ENCODE results near the gene RBKS. TPM values are rescaled to one million over a fixed set of nuclear protein-coding genes. Genes with fewer than 3 reads are reported as not detected.
A peak's percentile ranks its signal among the peaks of the same experiment; 100 is the strongest.

Gene RBKS
- total and polyA plus RNA-seq, 2 of the 13 experiments (the other 11 are each of a cell fraction or from before 2014, with no cell fraction given): 7.7 to 8.3 TPM

- TF ChIP-seq, protein P1, sequence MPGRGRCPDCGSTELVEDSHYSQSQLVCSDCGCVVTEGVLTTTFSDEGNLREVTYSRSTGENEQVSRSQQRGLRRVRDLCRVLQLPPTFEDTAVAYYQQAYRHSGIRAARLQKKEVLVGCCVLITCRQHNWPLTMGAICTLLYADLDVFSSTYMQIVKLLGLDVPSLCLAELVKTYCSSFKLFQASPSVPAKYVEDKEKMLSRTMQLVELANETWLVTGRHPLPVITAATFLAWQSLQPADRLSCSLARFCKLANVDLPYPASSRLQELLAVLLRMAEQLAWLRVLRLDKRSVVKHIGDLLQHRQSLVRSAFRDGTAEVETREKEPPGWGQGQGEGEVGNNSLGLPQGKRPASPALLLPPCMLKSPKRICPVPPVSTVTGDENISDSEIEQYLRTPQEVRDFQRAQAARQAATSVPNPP (CRISPR knock-in tag; IDR thresholded peaks at IDR 0.05): no peak
- TF ChIP-seq MNT (IDR thresholded peaks at IDR 0.05): no peak
- TF ChIP-seq, protein P2, sequence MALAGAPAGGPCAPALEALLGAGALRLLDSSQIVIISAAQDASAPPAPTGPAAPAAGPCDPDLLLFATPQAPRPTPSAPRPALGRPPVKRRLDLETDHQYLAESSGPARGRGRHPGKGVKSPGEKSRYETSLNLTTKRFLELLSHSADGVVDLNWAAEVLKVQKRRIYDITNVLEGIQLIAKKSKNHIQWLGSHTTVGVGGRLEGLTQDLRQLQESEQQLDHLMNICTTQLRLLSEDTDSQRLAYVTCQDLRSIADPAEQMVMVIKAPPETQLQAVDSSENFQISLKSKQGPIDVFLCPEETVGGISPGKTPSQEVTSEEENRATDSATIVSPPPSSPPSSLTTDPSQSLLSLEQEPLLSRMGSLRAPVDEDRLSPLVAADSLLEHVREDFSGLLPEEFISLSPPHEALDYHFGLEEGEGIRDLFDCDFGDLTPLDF (CRISPR knock-in tag; IDR thresholded peaks at IDR 0.05): no peak
- TF ChIP-seq MAF1 (CRISPR knock-in tag; IDR thresholded peaks at IDR 0.05; ENCODE audit: borderline replicate concordance): no peak
- TF ChIP-seq ISX (CRISPR knock-in tag; conservative IDR thresholded peaks at IDR 0.05): no peak
- TF ChIP-seq SRSF9 (IDR thresholded peaks at IDR 0.05; ENCODE audit: borderline replicate concordance, insufficient read depth, low read depth, low read length, poor library complexity, severe bottlenecking): no peak
- no peak for TF ChIP-seq HOXA9 (CRISPR knock-in tag; IDR thresholded peaks at IDR 0.05; ENCODE audit: borderline replicate concordance)
- no peak for TF ChIP-seq PRPF4 (IDR thresholded peaks at IDR 0.05; ENCODE audit: low read depth, low read length, poor library complexity, severe bottlenecking)
- TF ChIP-seq ZNF768 (CRISPR knock-in tag; IDR thresholded peaks at IDR 0.05): no peak
- TF ChIP-seq MED1 (CRISPR knock-in tag; IDR thresholded peaks at IDR 0.05): peak; percentile 78
- TF ChIP-seq MTF2 (CRISPR knock-in tag; IDR thresholded peaks at IDR 0.05; ENCODE audit: borderline replicate concordance): no peak
- TF ChIP-seq, protein P3, sequence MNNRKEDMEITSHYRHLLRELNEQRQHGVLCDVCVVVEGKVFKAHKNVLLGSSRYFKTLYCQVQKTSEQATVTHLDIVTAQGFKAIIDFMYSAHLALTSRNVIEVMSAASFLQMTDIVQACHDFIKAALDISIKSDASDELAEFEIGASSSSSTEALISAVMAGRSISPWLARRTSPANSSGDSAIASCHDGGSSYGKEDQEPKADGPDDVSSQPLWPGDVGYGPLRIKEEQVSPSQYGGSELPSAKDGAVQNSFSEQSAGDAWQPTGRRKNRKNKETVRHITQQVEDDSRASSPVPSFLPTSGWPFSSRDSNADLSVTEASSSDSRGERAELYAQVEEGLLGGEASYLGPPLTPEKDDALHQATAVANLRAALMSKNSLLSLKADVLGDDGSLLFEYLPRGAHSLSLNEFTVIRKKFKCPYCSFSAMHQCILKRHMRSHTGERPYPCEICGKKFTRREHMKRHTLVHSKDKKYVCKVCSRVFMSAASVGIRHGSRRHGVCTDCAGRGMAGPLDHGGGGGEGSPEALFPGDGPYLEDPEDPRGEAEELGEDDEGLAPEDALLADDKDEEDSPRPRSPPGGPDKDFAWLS (CRISPR knock-in tag; IDR thresholded peaks at IDR 0.05; ENCODE audit: borderline replicate concordance): no peak
- no peak for TF ChIP-seq MAFK (conservative IDR thresholded peaks at IDR 0.05 in 1 of 2, IDR thresholded peaks at IDR 0.05 in 1 of 2; ENCODE audit: low read length in 2 of 2)
- no peak for TF ChIP-seq ZNF562 (CRISPR knock-in tag; IDR thresholded peaks at IDR 0.05; ENCODE audit: borderline replicate concordance)
- TF ChIP-seq ZFP82 (CRISPR knock-in tag; IDR thresholded peaks at IDR 0.05; ENCODE audit: borderline replicate concordance): no peak
- no peak for TF ChIP-seq GPN1 (CRISPR knock-in tag; IDR thresholded peaks at IDR 0.05; ENCODE audit: borderline replicate concordance)
- TF ChIP-seq ZNF143 (CRISPR knock-in tag; IDR thresholded peaks at IDR 0.05): no peak
- no peak for TF ChIP-seq CBX1 (IDR thresholded peaks at IDR 0.05; ENCODE audit: low read depth)
- TF ChIP-seq HNRNPK (IDR thresholded peaks at IDR 0.05; ENCODE audit: low read depth, low read length, poor library complexity, severe bottlenecking): no peak
- no peak for TF ChIP-seq MBNL3 (CRISPR knock-in tag; conservative IDR thresholded peaks at IDR 0.05)
- TF ChIP-seq ZNF740 (CRISPR knock-in tag; IDR thresholded peaks at IDR 0.05): no peak
- TF ChIP-seq, protein P4, sequence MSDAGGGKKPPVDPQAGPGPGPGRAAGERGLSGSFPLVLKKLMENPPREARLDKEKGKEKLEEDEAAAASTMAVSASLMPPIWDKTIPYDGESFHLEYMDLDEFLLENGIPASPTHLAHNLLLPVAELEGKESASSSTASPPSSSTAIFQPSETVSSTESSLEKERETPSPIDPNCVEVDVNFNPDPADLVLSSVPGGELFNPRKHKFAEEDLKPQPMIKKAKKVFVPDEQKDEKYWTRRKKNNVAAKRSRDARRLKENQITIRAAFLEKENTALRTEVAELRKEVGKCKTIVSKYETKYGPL (CRISPR knock-in tag; IDR thresholded peaks at IDR 0.05): no peak
- no peak for TF ChIP-seq CBFB (CRISPR knock-in tag; IDR thresholded peaks at IDR 0.05)
Measured at GRCh38 chr2:27746325-27746724, 143.9 kb downstream of the RBKS start (continued).

All from HepG2 (cell line).